Measurements from ENCODE around the gene ST3GAL2.

The ST3GAL2 gene

DNA sequence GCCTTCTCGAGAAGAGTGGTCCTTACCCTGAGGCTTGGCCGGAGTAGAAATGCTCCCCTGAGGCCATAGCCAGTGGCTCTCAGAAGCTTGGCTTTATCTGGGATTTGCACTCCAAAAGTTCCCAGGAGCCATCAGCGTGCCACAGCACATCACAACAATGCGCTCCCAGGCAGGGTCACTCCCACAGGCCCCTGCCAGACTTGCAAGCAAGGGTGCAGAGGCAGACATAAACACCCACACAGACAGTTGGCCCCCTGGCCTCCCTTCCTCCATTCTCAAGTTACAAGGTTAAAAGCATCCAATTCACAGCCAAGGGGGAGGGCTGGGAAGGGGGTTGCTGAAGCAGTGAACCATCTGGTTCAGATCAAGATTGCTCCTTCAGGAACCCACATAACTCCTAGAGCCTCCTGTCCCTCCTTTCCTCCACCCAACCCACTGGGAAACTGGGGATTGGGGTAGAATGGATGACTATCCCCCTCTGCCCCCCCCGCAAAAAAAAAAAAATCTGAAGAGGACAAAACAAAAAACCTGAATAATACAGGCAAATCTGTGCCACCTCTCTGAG is 1.8 kb downstream of the ST3GAL2 start:
- no peak for DNase-seq

DNA sequence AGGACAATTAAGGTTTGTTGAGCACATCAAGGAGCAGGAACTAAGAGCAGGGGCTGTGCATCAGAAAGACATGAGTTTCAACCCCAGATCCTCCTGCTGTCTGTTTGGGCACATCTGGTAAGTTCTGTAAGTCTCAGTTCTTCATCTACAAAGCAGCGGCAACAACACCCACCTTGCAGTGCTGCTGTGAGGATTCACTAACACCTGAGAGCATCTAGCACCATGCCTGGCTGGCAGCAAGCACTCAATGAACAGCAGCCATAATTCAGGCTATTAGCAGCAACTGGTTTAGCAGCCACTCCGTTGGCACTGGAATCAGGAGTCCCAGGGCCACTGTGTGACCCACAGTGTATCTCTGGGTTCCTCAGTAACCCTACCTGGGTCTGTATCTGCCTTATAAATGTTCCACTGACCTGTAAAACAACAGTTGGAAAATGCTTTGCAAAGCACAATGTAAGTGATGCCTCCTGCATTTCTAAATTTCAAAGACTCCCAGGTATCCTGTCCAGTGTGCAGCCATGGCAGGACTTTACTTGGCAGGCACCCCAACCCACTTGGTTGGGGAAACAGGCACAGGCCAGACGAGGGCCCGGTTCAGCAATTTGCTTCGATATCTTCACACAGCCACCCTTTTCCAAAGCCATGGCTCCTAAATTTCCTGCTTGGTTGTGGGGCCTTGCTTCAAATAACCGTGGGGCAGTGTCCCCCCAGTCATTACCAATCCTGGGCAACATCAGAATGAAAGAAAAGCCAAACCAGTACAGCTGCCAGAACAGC is 4.2 kb downstream of the ST3GAL2 start:
- no peak for DNase-seq

DNA sequence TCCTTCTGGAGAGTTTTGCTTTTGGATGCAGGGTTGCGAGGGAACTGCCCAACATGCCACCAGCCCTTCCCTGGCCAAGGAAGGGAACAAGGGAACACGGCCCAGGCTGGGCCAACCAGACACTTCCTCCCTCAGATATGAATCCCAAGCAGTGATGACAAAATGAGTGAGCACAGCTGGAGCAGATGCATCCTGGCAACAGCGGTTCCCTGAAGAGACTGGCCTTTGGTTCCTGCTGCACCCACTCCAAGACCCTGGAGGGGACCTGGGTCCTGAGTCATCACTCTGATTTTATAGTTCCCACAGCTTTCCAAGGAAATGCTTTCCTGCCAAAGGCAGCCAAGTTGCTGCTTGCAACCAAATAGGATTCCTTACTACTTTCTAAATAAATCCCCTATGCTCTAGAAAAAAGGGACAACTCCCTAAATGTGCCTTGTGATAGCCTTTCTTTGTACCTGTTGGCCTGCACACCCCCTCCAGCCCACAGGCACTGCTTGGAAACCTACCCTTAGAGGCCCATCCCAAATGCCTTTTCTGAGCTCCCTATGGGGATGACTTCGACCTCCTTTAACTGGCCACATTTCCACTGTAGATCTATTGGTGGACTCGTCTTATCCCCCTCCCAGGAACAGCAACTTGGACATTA is 5.3 kb downstream of the ST3GAL2 start:
- no peak for DNase-seq

DNA sequence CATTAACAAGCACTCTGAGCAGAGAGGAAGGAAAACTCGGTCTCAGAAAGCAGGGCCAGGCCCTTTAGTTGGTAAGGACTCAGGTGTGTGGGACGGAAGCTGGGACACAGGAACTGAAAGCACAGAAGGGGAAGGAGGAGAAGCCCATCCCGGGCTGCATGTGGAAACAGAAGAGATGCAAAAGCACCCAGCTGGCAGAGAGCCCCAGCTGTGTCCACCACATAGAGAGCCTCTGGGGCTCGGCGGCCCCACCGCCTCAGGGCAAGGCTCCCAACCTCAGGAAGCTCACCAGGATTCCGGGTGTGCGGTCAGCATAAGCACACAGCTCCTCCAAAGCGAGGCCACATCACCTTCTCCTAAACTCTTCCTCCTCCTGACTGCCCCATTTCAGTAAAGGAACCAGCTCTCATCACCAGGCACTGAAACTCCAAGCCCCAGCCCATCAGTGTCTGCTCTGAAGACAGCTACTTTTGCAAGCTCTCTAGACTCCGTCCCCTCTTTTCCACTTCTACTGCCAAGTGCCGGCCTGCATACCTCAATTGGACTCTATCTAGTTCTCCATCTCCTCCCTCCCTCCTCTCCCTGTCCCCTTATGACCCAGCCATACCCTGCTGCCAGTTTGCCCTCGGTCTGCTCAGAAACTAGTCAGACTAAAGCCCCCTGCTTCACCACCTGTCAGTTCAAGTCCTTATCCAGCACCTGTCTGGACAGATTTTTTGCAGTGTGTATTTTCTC is 6.0 kb downstream of the ST3GAL2 start:
- DNase-seq, result no peak

DNA sequence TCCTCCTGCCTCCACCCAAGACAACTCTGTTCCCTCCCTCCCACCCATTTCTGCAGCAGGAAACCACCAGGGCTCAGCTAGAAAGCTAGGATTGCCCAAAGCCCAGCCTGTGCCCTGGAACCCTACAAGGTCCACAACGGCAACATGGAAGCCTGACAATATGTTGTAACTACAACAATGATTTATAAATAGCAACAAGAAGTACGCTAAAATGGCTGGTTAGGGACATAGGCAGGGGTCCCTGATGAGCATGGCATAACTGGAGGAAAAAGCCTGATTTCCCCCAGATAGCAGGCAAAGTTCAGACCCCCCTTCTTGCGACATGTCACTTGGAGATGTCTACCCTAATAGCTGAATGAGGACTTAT is 6.6 kb downstream of the ST3GAL2 start:
- DNase-seq, result no peak

DNA sequence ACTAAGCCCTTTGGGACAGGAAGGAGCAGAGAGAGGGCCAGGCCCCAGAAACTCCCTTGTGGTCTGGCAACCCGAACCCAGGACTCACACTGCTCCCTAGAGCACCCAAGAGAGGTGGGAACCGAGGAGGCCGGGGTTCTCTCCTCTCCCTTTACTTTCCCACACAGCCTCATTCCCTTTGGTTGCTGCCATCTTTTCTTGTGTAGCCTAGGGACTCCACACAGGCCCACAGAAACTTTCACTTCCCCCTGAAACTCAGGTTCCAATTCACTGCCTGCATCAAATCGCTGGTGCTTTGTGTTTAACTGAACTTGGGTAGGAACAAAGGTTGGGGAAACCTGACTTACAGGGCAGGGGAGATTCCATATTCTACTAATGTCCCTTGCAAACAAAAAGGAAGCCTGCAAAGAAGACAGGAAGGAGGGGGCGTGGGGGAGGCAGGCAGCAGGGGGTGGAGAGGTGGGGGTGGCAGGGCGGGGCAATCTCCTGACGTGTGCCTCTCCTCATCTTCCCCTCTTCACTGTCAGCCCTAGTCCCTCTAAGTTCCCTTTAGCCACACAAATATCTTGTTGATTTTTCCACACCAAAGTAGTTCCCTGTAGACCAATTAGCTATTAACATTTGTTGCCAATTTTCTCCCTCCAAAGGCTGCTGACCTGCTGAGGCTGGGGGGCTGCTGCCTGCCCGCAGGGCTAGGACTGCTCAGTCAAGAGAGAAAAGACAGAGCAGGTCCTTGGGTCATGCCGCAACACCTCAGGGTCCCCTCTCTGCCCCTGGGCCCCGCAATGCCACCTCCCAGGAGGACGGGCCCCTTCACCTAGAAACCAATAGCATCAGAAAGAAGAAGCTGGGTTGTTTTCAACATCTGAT is 8.0 kb downstream of the ST3GAL2 start:
- DNase-seq, result no peak

DNA sequence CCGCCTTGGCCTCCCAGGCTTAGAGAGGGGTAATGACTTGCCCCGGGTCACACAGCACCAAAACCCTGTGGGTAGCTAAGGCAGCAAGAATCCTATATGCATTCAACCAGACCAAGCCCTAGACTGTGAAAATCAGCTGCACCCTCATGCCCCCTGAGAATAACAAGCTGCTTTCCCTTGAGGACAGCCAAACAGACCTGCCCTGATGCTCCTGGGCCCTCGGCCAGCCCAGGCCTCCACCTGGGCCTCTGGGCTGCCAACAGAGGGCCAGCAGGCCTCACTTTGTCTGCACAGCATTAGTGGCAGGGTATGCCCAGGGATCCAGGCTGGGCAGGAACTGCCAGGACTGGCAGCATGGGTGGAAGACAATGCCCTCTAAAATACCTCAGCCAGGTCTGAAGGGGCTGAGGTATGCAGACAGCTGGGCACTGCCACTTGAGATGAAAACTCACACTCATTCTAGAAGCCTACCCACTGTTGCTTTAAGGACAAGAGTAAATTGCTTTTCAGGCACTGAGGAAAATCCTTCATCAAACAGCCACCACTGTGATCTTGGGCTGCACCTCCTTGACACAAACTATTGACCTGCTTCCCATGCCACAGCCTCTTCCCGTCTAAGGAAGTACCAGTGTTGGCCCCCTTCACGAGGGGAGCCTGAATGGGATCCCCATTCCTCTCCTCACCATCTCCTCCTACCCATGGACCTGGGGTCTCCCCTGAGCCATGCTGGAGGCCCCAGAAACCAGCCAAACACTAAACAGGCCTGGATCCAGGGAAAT is 8.8 kb downstream of the ST3GAL2 start:
- no peak for DNase-seq

DNA sequence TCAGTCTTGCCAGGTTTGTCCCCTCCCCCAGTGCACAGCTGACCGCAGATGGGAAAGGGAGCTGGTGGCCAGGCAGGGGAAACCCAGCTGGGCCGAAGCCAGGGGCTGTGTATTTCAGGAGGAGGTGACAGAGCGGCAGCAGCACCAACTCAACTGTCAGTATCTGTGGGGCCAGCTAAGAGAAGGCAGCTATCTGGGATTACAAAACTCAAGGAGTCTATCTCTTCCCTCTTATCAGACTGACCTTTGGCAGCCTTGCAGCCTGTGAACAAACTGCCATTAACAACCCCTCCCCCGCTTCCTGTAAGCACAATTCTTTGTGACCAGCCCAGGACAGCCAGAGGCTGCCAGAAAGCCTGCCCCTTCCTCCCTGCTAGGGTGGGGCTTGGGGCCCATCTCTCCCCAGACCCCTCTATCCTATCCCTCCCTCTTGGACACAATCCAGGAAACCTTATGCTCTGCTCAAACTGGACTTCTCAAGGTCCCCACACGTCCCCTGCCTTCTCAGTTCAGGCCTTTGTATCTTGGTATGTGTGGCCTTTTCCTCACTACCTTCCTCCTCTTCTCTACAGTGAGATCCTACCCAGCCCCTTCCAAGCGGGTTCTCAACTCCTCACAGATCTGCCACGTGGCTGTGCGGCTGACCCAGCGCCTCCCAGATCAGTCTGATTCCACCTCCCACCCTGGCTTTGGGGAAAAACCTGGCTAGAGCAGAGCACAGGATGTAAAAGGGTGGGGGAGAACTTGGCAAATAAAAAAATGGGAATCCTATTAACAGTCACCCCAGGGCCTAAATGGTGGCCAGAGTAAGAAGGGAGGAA is 10.5 kb downstream of the ST3GAL2 start:
- peak; percentile 88 for DNase-seq

DNA sequence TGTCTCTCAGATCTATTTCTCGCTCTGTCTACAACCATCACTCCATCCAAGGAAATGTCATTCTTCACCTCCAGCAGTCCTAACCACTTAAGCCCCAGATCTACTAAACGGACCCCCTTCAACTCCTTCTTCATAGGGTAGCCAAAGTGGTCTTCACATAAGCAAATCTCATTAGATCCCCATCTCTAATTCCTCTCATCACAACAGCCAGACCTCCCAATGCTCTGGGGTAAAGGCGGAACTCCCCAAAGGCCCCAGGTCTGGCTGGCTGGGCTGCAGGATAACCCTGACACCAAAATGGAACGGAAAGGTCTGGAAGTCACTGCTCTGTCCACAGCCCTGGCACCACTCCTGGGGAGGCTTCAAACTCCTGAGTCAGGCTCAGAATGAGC is 11.1 kb downstream of the ST3GAL2 start:
- no peak for DNase-seq

DNA sequence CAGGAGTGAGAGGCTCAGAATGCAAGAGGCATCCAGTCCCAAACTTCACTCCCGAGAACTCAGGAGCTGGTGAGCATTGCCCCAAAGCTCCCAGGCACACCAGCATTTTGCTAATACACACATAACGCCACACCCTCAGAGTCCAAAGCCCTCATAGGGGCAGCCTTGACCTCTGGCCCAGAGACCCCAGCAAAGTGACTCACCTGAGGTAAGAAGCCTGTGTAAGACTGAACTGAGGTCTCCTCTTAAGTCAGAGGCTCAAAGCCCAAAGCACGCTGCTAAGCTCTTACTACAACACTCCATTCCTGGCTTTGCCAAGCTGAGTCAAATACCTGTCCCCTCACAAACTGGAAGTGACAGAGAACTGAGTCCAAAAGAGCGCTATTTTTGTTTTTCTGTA is 16.4 kb downstream of the ST3GAL2 start:
- DNase-seq, result no peak

DNA sequence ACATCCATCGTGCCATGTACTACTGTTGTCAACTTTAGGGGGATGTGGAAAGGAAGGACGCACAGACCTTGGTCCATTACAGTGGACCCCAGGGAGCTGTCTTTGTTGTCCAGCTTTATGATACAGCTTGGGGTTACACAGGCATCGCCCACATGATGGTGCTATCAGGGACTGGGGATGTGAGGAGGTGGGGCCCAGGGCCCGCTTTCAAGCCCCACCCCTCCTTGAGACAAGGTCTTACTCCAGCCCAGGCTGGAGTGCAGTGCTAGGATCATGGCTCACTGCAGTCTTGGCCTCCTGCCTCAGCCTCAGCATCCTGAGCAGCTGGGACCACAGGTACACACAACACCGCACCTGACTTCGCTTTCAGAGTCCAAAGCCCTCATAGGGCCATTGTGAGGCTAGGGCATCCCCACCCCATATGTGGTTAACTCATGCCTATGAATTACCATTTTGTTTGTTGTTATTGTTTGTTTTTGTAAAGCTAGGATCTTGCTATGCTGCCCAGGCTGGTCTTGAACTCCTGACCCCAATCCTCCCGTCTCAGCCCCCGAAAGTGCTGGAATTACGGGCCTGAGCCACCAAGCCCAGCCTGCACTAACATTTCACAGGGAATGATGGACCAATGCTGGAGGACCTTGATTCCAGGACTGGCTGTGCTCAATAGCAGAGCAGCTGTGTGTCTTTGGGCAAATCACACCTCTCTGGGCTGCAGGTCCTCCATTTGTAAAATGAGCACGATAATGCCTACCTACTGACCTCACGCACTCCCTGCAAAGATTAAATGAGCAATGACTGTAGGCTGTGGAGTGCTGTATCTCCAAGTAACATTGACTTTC is 17.2 kb downstream of the ST3GAL2 start:
- DNase-seq, result no peak

DNA sequence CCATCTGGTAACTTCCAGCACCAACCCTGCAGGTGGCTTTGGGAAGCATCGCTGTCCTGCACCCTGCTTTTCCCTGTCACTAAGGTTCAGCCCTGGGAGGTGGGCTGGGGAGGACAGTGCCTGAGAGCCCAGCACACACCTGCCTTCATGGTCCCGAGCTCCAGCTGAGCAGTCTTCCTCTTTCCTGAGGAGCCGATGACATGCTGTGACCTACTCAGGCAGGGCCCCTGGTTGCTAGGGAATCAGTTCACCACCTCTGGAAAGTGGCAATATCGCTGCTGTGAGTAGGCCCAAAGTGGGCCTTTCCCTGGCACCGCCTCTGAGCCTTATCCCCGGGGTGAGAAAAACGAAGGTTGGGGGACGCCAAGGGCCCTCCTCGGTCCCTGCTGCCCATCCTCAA is 17.9 kb downstream of the ST3GAL2 start:
- no peak for DNase-seq

DNA sequence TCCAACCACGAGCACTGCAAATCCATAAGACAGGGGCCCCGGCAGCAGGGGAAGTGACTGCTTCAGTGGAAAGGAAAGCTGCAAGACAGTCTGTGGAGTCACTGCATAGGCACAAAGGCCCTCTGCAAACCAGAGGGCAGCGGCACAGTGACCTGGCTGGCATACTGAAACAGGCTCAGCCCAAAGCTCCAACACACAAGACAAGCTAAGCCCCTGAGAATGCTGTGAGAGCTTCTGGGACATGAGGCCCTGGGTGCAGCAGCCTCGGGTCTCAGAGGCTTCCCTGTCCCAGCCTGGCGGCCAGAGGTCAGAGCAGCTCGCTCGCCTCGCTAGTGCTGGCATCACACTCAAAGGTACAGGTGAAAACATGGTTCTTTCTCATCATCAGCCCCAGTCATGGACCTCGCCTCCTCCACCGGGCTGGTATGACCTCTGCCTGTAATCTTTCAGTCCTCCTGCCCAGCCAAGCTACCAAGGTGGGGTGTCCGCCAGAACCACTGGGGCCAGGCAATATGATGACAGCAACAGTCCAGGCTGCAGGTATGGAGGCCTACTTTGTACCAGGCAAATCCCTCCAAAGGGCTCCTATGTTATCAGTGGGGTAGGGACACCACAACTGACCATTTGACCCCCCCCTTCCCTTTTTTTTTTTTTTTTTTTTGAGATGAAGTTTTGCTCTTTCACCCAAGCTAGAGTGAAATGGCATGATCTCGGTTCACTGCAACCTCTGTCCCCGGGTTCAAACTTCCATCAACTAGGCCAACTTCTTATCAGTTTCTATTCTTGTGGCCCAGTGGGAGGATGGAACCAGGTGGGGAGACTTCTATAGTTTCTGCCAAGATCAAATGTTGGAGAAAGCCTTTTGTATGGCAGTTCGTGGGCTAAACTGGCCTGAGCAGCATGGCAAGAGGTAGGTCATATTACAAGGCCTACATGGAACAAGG is 19.2 kb downstream of the ST3GAL2 start:
- DNase-seq, result no peak

DNA sequence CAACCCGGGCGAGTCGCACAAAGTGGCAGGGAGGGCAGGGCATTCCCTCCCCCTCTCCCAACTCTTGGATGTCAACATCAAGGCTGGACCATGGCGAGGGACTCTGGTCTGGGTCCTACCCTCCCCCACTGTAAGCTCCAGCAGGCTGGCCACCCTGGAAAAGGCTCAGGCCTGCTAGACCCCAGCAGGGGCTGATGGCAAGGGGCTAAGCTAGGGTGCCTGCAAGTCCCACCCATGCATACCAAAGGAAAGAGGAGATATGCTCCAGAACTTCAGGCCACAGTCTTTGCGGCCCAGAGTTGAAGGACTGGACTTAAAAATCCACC is 19.9 kb downstream of the ST3GAL2 start:
- DNase-seq, result no peak

DNA sequence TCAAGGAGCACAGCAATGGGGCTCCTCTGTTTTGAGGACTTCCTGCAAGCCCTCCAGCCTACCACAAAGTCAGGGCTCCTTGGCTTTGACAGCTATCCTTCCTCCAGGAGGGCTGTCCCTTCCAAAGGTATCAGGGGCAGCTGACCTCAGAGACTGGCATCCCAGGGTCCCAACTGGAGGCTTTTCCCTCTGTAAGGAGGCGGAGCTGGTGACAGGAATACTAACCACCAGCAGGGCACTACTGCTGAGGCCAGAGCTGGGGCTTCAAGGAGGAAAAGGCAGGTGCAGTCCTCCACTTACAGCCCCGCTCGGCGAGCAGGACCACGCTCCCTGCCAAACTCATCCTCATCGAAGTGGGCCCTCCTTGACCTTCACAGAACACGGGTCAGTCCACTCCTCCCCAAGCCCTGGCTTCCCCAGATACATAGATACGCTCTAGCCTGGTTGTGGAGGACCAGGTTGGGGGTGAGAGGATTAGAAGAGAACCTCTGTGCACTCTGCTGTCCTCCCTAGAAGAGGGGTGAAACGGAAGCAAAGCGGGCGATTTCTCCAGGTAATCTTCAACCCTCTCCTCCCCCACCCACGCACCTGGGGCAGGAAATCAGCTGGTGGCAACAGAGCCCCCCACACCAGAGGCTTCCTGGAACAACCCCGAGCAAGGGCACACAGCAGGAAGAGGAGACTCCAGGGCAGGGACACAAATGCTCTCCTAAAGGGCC is 20.5 kb downstream of the ST3GAL2 start:
- no peak for DNase-seq

DNA sequence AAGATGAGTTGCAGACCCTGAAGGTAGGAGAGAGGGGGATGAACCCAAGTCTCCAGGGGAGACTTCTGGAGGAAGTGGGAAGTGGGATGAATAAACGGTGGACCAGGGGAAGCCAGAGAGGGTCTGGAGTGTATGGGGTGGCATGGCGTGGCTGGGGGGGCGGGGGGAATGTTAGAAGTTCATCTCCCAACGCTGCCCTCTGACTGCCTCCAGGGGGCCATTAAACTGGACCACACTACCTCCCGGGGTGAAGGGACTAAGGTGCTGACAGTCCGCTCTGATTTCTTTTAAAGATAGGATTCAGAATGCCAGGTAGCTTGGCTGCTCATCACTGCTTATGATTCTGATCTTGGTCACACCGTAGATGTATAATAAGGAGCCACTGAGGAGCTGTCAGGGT is 21.2 kb downstream of the ST3GAL2 start:
- DNase-seq, result no peak

DNA sequence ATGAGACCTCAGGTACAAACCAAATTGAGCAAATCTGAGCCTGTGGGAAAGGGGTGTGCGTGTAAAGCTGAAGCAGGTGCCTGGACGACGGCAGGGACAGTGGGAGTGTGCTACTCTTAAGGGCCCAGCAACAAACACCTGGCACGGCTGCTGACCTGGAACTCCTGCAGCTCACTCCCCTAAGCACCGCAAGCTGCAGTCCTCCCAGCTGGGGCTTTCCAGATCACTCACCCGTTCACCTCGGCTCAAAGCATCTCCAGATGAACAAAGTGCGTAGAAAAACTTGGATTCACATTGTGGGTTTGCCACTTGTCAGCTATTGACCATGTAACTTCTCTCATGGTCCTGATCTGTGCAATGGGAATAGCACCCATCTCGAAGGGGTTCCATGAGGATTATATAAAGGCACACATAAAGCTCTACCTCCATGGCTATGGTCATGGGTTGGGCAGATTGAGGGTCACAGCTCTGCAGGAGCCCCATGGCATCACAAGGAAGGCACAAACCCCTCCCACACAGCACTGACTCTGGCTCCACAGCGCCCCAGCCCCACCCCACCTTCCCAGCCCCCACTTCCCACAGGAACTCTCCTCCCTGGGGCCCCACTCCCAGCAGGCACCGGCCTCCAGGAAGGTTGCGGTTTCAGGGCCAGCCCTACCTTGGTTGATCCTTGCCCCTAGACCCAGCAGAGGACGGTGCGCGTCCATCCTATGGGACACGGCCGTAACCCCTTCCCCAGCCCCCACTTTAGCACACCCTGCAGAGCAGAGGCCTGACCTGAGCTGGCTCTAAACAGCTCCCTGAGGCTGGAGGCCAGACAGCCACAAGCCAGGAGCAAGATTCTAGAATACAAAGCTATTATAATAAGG is 21.9 kb downstream of the ST3GAL2 start:
- no peak for DNase-seq

All from amniotic stem cell (primary cell).